ENCODE results near the gene DGKG.

The DGKG gene

DNA sequence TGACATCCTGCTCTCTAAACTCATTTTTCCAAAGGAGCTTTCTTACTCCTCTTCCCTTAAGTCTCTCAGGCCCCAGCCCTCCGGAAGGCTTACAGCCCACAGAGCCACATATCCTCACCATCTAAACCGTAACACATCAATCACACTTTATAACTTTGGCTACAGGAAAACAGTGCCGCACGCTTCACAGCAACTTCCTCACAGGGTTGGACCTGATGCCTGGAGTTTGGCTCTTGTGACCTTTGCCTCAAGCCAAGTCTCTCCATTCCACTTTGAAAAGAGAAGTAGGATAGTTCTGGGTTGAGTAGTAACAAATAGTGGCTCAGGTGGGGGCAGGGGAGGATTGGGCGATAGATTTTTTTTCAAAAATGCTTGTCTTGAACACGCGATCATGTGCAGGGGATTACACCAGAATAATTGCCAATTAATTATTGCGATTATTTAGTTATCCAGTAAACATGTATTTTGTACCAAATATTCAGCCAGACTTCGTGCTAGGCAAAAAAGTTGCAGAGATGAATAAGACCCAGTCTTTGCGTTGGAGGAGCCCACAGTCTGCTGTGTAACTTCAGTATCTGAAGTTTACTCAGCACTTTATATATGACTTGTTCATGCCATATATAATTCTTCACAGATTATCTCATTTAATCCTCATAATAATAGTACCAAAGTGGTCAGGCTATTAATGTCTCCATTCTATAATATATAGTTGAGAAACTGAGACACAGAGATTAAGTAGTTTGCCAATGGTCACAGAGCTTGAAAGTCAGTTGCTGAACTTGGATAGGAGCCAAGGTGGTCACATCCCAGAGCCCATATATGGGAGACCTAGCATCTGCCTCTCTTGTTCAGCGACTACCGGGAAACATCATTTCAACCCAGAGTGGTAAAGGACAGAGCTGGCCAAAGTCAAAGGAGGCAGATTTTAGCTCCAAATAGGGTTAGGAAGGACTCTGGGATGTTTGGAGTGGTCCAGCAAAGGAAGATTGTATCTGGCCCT lies 250.8 kb downstream of the DGKG start:
- DNase-seq (ENCODE audit: low read depth in 2 of 3, low spot score in 1 of 3): no peak

DNA sequence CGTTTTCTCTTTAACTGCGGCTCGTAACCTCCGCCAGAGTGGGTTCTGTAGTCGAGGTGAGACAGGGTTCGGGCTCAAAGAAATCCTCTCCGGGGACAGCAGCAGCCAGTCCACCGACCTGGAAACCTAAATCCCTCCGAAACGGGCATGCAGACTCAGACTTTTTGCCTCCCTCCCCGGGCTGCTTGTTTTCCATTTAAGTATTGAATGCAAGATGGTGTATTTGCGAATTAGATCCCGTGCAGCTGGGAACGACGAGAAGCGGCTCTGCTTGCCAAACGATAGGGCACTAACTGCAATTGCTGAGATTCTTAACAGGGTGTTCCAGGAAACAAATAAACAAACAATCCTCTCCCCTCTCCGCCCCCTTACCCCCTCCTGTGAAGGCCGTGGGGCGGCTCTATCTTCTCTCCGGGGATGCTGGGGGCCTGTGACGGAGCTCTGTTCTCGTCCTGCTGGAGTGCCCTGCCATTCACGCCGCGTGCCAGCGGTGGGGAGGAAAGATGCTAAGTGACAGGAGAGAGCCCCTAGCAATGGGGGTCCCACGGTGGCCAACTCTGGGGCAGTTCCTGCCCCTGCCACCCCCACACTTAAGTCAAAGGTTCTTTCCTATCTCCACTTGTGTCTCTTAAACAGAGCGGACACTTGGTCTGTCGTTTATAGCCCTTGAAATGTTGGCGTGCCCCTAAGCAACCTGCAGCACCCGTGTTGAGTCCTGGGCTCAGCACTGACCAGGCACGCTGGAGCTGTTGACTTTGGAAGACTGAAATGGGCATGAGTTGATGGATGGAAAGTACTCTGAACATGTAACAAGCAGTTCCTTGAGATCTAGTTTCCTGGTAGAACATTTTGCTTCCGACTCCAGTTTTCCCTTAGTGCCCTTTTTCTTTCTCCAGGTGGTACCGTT lies 251.9 kb downstream of the DGKG start:
- no peak for DNase-seq (ENCODE audit: low read depth in 2 of 3, low spot score in 1 of 3)

GRCh38 chr3:186108941-186109865 lies 252.8 kb downstream of the DGKG start, which contains the start of gene ETV5:
TSS of gene ETV5 (minus strand) at chr3:186109089. CDS start at chr3:186105868, 3,221 bp downstream.
- DNase-seq (ENCODE audit: low read depth in 2 of 3, low spot score in 1 of 3): peak; percentile 78 to 94 (median 90)

DNA sequence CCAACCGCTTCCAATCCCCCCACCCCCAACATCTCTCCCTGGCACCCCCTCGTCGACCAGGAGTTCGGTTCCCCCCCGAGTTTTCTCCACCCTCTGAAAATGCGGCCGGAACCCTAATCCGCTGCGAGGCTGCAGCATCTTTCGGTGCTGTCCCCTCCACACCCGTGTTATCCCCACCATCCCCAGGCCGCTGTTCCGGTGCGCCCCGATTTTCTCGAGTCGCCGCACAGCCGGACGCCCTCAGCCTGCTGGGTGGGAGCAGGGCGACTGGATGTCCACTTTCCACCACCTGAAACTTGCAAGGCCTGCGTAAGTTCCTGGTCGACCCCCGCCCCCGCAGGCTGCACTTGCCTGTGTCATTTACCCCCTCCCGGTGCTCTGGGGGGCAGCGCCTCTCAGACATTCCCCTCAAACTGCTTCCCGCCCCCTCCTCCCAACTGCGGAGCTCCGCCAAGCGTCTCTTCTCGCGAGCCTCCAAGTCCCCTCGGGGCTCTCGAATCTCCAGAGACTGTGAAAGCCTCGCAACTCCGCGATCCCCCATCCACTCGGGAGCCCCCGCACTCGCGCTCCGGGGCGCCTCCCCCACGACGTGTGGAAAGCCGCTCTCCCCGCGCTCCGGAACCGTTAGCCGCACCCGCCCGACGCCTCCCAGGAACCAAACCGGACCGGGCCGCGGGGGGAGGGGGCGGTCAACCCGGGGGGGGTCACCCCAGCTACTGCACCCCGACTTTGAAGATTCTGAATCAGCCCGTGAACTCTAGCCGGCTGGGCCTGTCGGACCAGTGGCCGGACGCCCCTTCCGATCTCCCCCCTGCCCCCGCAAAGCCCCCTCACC lies 253.7 kb downstream of the DGKG start:
- no peak for DNase-seq (ENCODE audit: low read depth in 2 of 3, low spot score in 1 of 3)

GRCh38 chr3:186107215-186108105 lies 254.6 kb downstream of the DGKG start:
- DNase-seq (ENCODE audit: low read depth in 2 of 3, low spot score in 1 of 3): peak in 1 of 3 donors; percentile 30

DNA sequence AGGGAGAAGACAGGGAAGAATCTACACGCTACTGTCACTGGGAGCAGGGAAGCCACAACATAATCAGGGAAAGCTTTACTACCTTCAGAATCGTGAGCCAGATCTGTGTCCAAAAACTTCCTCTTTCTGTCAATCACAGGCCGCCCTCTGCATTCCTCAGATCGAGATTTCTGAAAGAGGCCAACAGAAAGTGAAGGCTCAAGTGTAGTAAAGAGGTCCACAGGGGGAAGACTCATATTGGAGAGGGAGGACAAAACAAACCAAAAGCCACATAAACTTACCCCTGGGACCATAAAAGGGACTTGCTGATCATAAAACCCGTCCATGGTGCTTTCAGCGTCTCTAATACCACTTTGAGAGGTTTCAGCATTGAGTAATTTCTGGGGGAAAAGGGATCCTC lies 256.5 kb downstream of the DGKG start:
- no peak for DNase-seq (ENCODE audit: low read depth in 2 of 3, low spot score in 1 of 3)

DNA sequence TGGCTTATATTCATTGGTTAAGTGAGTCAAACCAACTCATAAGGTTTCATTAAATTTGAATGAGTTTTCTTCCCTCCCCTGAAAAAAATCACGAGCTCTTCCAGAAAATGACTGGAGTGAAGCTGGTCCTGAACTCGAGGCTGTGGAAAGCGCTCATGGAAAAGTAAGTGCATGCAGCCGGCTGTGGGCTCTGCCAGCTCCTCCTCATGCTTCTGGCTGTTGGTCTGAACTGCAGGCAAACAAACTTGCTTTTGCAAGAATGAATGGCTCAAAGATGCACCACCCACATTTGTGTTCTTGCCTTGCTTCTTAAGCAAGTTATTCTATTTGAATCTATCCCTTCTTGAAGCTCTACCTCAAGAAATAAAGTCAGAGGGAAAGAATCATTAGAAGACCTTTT lies 259.3 kb downstream of the DGKG start:
- DNase-seq (ENCODE audit: low read depth in 2 of 3, low spot score in 1 of 3): no peak

GRCh38 chr3:186100398-186100797 lies 261.6 kb downstream of the DGKG start:
- DNase-seq (ENCODE audit: low read depth in 2 of 3, low spot score in 1 of 3): no peak

- DNase-seq (ENCODE audit: low read depth in 2 of 3, low spot score in 1 of 3): no peak
Measured at GRCh38 chr3:186099178-186099577, 262.9 kb downstream of the DGKG start.

DNA sequence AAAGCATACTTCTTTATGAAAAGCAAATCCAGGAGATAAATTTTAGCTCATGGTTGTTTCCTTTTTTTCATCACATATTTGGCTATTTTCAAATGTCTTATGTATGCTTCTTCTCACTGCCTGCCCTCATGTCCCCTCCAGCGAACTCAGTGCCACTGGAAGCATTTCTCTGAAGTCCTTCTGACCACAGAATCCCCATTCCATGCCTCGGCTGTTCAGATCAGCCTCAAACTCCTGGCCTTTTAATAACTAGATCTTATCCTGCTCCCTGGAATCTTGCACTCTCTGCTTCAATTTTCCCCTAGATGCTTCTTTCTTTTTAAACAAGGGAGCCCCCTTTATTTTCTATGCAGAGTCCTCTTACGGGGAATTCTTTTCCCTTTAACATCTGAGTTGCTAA lies 263.3 kb downstream of the DGKG start:
- no peak for DNase-seq (ENCODE audit: low read depth in 2 of 3, low spot score in 1 of 3)

- DNase-seq (ENCODE audit: low read depth in 2 of 3, low spot score in 1 of 3): no peak
Measured at GRCh38 chr3:186097663-186098451, 264.2 kb downstream of the DGKG start.

- DNase-seq (ENCODE audit: low read depth in 2 of 3, low spot score in 1 of 3): no peak
Measured at GRCh38 chr3:186097317-186097662, 264.7 kb downstream of the DGKG start.

Data from stimulated activated CD4-positive, alpha-beta T cell treated with anti-CD3 and anti-CD28 coated beads, Interleukin-12 subunit alpha, Interleukin-12 subunit beta, amount 100 ng/mL, for 48 hours (primary cell).